HG02759 (cell line): ENCODE measurements around the gene PDLIM7.
"Not testable (repeated sequence)": the region's sequence is repeated elsewhere in the genome, so short reads cannot be mapped to it uniquely, and the experiment has no call there.

Source experiments
- ATAC-seq: cut with Tn5 transposase; IDR thresholded peaks from one replicate; pipeline ENCODE4 v1.9.1; 2021; ENCODE audit warnings: mild to moderate bottlenecking, moderate library complexity; ENCODE audit not compliant: unreplicated experiment

PDLIM7 gene

GRCh38 chr5:177497292-177498012 is at the start of gene PDLIM7:
Gene PDLIM7 (minus strand): TSS chr5:177497604. CDS start chr5:177496512, 1,092 bp downstream.
- ATAC-seq: peak; percentile 80

- ATAC-seq: no peak
Measured at GRCh38 chr5:177546258-177546741, 48.9 kb upstream of the PDLIM7 start.

GRCh38 chr5:177545487-177546257 is 48.3 kb upstream of the PDLIM7 start:
- no peak for ATAC-seq

- no peak for ATAC-seq
Measured at GRCh38 chr5:177542816-177543465, 45.5 kb upstream of the PDLIM7 start.

GRCh38 chr5:177540438-177540837 is 43.0 kb upstream of the PDLIM7 start:
- no peak for ATAC-seq

GRCh38 chr5:177539411-177539810 is 42.0 kb upstream of the PDLIM7 start:
- ATAC-seq: no peak

- ATAC-seq: no peak
Measured at GRCh38 chr5:177538876-177539275, 41.5 kb upstream of the PDLIM7 start.

- no peak for ATAC-seq
Measured at GRCh38 chr5:177537389-177538361, 40.3 kb upstream of the PDLIM7 start.

GRCh38 chr5:177536386-177536785 is 39.0 kb upstream of the PDLIM7 start:
- no peak for ATAC-seq

GRCh38 chr5:177535125-177535524 is 37.7 kb upstream of the PDLIM7 start:
- no peak for ATAC-seq

- not testable (repeated sequence) for ATAC-seq
Measured at GRCh38 chr5:177534433-177534832, 37.0 kb upstream of the PDLIM7 start.

GRCh38 chr5:177531209-177531940 is 34.0 kb upstream of the PDLIM7 start:
- no peak for ATAC-seq

- ATAC-seq: no peak
Measured at GRCh38 chr5:177530638-177531037, 33.2 kb upstream of the PDLIM7 start.

GRCh38 chr5:177529247-177530203 is 32.1 kb upstream of the PDLIM7 start:
- ATAC-seq: no peak

- no peak for ATAC-seq
Measured at GRCh38 chr5:177528631-177529030, 31.2 kb upstream of the PDLIM7 start.

- ATAC-seq: no peak
Measured at GRCh38 chr5:177527595-177527994, 30.2 kb upstream of the PDLIM7 start.

GRCh38 chr5:177526791-177527190 is 29.4 kb upstream of the PDLIM7 start:
- ATAC-seq: no peak

GRCh38 chr5:177526191-177526590 is 28.8 kb upstream of the PDLIM7 start:
- no peak for ATAC-seq
